Progenitor cell of endocrine pancreas (in vitro differentiated cells): Measurements from ENCODE around the gene KRT72. TPM values are rescaled to one million over a fixed set of nuclear protein-coding genes. Genes with fewer than 3 reads are reported as not detected.
A peak's percentile ranks its signal among the peaks of the same experiment; 100 is the strongest.

Experiments
- DNase-seq: peaks from one replicate; pipeline ENCODE4 v3.0.0; 2021; ENCODE audit warnings: low spot score; ENCODE audit not compliant: unreplicated experiment
- H3K27ac Mint-ChIP-seq: 2 replicates; pipeline ENCODE4 v1.8.0; 2021; ENCODE audit warnings: mild to moderate bottlenecking, moderate library complexity, mixed read lengths
- H3K27me3 Mint-ChIP-seq: 2 replicates; pipeline ENCODE4 v1.8.0; 2021; ENCODE audit warnings: mixed read lengths
- H3K36me3 Mint-ChIP-seq: 2 replicates; pipeline ENCODE4 v1.8.0; 2022; ENCODE audit warnings: mixed read lengths; ENCODE audit not compliant: insufficient read depth
- H3K4me1 Mint-ChIP-seq: 2 replicates; pipeline ENCODE4 v1.8.0; 2021; ENCODE audit warnings: low read depth, mixed read lengths
- H3K4me3 Mint-ChIP-seq: 2 replicates; pipeline ENCODE4 v1.8.0; 2021; ENCODE audit warnings: low read depth, mild to moderate bottlenecking, moderate library complexity, mixed read lengths
- H3K9me3 Mint-ChIP-seq: 2 replicates; pipeline ENCODE4 v1.8.0; 2021; ENCODE audit warnings: low read depth, mixed read lengths
- total RNA-seq: library from RNA; stranded (reverse); gene quantifications from 2 replicates; pipeline ENCODE4 v1.2.1, GENCODE V29; 2021
- TF ChIP-seq, protein P1 (sequence below): fragments of 200-600 bp; sonication (generic); IDR thresholded peaks from one replicate; pipeline ENCODE4 v1.5.0; 2021; ENCODE audit warnings: antibody characterized with exemption, mild to moderate bottlenecking; ENCODE audit not compliant: unreplicated experiment

KRT72 gene
- total RNA-seq, 1 donor from 2014 or later = not detected

DNA sequence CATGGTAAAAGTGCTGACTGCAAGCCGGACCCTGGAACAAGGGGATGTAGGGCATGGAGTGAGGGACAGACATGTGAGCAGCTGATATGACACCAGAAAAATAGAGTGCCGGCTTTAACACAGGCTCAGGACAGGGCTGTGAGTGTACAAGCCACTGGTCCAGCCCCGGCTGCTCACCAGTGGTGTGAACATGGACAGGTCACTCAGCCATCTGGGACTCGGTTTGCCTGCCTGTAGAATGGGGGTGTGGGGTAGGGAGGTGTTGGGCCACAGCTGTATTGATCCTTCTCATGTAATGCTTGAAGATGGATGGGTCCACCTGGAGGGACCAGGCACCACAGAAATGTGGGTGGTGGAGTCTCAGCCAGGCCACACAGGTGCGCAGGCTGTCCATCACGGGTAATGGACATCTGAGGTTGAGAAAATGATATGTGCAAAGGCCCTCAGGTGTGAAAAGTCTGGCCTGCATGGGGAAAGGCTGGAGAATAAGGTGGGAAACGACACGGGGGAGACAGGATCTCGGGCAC is 17.0 kb downstream of the KRT72 start:
- TF ChIP-seq, protein P1, sequence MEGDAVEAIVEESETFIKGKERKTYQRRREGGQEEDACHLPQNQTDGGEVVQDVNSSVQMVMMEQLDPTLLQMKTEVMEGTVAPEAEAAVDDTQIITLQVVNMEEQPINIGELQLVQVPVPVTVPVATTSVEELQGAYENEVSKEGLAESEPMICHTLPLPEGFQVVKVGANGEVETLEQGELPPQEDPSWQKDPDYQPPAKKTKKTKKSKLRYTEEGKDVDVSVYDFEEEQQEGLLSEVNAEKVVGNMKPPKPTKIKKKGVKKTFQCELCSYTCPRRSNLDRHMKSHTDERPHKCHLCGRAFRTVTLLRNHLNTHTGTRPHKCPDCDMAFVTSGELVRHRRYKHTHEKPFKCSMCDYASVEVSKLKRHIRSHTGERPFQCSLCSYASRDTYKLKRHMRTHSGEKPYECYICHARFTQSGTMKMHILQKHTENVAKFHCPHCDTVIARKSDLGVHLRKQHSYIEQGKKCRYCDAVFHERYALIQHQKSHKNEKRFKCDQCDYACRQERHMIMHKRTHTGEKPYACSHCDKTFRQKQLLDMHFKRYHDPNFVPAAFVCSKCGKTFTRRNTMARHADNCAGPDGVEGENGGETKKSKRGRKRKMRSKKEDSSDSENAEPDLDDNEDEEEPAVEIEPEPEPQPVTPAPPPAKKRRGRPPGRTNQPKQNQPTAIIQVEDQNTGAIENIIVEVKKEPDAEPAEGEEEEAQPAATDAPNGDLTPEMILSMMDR = no peak
- peaks cover 53% of the 10 kb centered on the region for H3K27me3 Mint-ChIP-seq
- H3K36me3 Mint-ChIP-seq = no peaks in the 10 kb centered on the region
- no peaks in the 10 kb centered on the region for H3K4me1 Mint-ChIP-seq
- DNase-seq = no peak
- H3K27ac Mint-ChIP-seq = no peak overlapping the region
- no peaks in the 10 kb centered on the region for H3K9me3 Mint-ChIP-seq
- no peak overlapping the region for H3K4me3 Mint-ChIP-seq

DNA sequence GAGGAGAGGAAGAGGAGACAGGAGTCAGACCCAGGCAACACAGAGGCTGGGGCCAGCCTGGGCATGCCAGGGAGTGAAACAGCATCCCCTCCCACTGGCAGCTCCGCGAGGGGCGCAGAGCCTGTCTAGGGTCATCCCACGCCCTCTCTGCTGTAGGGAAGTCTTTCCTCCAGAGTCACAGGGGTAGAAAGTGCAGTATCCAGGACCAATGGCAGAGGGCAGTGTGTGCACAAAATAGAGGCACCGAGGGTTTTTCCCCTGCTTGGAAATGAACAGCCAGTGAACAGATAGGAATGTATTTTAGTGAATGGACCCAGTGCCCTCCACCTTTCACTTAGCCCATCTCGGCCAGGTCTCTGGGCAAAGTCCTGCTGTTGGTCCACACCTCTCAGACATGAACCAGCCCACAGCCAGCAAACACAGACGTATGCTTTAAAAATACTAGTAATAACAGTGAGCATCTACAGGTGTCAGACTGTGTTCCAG is 18.2 kb downstream of the KRT72 start:
- peak; percentile 49 for DNase-seq
- Mint-ChIP-seq H3K9me3 (no peaks in the 10 kb centered on the region), H3K4me1 (no peaks in the 10 kb centered on the region), H3K36me3 (no peaks in the 10 kb centered on the region), H3K4me3 (no peak overlapping the region), H3K27ac (no peak overlapping the region), H3K27me3 (peaks cover 56% of the 10 kb centered on the region)
- TF ChIP-seq, protein P1 = peak; percentile 77

DNA sequence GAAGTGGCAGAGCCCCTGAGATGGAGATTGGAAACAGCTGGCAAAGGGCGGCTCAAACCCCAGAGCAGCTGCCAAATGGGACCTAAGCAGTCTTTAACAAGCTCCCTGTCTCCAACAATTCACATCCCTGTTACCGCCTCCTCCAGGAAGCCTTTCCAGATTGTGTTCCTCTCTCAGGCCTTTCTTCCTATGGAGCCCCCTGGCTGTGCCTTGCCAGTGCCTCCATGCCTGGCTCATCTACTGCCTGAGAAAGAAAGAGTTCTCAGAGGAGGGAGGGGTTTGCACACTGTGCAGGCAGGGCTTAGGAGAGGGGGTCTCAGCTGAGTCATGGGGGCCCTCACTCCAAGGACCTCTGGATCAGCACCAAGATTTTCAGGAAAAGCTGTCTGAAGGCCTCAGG is 18.8 kb downstream of the KRT72 start:
- TF ChIP-seq, protein P1 = no peak
- no peaks in the 10 kb centered on the region for H3K4me1 Mint-ChIP-seq
- DNase-seq = no peak
- H3K9me3 Mint-ChIP-seq = no peaks in the 10 kb centered on the region
- H3K27ac Mint-ChIP-seq = no peak overlapping the region
- H3K36me3 Mint-ChIP-seq = no peaks in the 10 kb centered on the region
- peaks cover 52% of the 10 kb centered on the region for H3K27me3 Mint-ChIP-seq
- H3K4me3 Mint-ChIP-seq = no peak overlapping the region

DNA sequence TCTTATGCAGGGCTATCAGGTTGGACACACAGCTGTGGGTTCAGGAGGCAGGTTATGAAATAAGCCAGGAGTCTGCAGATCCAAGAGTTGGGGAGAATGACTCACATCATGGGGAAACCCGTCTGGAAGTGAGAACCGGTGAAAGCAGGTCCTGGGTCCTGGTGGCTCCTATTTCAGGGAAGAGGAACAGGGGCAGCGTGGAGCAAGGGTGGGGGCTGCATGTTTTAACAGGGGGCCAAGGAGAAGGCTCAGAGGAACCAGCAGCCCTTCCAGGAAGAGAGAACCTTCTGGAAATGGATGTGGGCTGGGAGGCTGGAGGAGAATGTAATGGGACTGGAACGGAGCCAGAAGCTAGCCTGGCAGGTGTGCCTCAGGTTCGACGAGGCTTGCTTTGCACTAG is 19.8 kb downstream of the KRT72 start:
- Mint-ChIP-seq H3K9me3 (no peaks in the 10 kb centered on the region), H3K4me1 (no peaks in the 10 kb centered on the region), H3K27me3 (peaks cover 46% of the 10 kb centered on the region), H3K36me3 (no peaks in the 10 kb centered on the region), H3K4me3 (no peak overlapping the region), H3K27ac (no peak overlapping the region)
- TF ChIP-seq, protein P1 = no peak
- DNase-seq = no peak

DNA sequence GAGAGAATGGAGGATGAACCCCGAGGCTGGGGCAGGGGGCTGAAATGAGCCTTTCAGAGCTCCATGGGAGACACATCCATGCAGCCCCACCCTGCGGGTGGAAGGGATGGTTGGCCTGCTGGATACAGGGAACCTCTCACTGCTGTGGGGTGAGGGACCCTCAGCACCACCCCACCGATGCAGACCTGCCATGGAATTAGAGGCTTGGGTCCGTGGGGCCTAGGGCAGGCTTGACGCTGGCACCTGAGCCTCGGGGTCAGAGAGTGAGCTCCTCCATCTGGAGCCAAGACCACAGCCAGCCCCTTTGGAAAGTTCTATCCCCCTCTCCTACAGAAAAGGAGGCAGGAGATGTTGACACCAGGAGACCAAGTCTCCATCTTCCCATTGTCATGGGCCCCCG is 20.2 kb downstream of the KRT72 start:
- no peaks in the 10 kb centered on the region for H3K4me1 Mint-ChIP-seq
- H3K27ac Mint-ChIP-seq = no peak overlapping the region
- peaks cover 44% of the 10 kb centered on the region for H3K27me3 Mint-ChIP-seq
- no peaks in the 10 kb centered on the region for H3K9me3 Mint-ChIP-seq
- H3K4me3 Mint-ChIP-seq = no peak overlapping the region
- no peak for DNase-seq
- no peaks in the 10 kb centered on the region for H3K36me3 Mint-ChIP-seq
- TF ChIP-seq, protein P1 = no peak
